Mammary epithelial cell (primary cell): ENCODE data around the gene GALNT10.

Experiments used
- CTCF ChIP-seq, 2 donors: IDR thresholded peaks in 1 of 2; conservative IDR thresholded peaks in 1 of 2; 2 replicates each; pipeline ENCODE4 v1.5.1; 2011 to 2012; ENCODE audit warnings: inconsistent platforms in 2 of 2, low read length in 2 of 2, mild to moderate bottlenecking in 2 of 2, control low read depth in 1 of 2, low read depth in 1 of 2; ENCODE audit not compliant: insufficient read depth in 1 of 2; ENCODE audit errors: extremely low read depth in 1 of 2
- EZH2 ChIP-seq: IDR thresholded peaks from 2 replicates; pipeline ENCODE4 v1.6.1; 2012; ENCODE audit warnings: low read length, inconsistent platforms, borderline replicate concordance

GRCh38 chr5:154342963-154343362, 152.4 kb downstream of the GALNT10 start:
- no peak for TF ChIP-seq CTCF (conservative IDR thresholded peaks at IDR 0.05 in 1 of 2, IDR thresholded peaks at IDR 0.05 in 1 of 2; ENCODE audit: extremely low read depth in 1 of 2, insufficient read depth in 1 of 2, low read depth in 1 of 2, low read length in 2 of 2)
- no peak for TF ChIP-seq EZH2
